ENCODE data around the gene CNNM1. TPM values are rescaled to one million over a fixed set of nuclear protein-coding genes. Genes with fewer than 3 reads are reported as not detected.

The CNNM1 gene
- total RNA-seq, 1 donor from 2014 or later = 2.5 TPM

DNA sequence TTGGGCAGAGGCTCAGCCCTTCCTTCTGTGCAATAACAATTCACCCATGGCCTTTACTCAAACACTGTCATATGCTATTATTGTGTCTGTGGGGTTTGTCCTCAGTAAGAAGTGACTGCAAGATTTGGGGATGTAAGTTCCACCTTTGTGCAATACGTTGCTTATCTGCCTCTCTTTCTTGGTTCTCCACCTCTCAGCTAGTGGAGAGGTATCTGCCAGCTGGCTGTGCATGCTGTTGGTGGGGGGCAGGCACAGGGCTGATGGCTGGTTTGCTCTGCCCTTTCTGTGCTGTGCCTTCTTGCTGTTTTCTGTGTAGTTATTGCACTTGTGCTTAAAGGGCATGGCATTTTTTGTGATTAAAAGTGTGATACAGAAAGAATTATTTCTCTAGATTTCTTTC is 36.2 kb downstream of the CNNM1 start:
- H3K27ac ChIP-seq (ENCODE audit: low read depth, low read length) = no peak overlapping the region
- Mint-ChIP-seq H3K27ac (ENCODE audit: unreplicated experiment) (no peak overlapping the region), H3K27me3 (ENCODE audit: low read depth, unreplicated experiment) (no peaks in the 10 kb centered on the region), H3K4me3 (ENCODE audit: unreplicated experiment) (no peak overlapping the region), H3K4me1 (ENCODE audit: low read depth, unreplicated experiment) (peaks cover 33% of the 10 kb centered on the region), H3K36me3 (ENCODE audit: low read depth, unreplicated experiment) (peaks cover 2% of the 10 kb centered on the region), H3K9me3 (ENCODE audit: unreplicated experiment) (no peaks in the 10 kb centered on the region)
- DNase-seq (ENCODE audit: low read depth) = no peak
- H3K79me2 ChIP-seq (ENCODE audit: insufficient read depth, low read length) = no peaks in the 10 kb centered on the region
- H3K4me2 ChIP-seq (ENCODE audit: low read length) = no peak overlapping the region
- H3K27me3 ChIP-seq (ENCODE audit: insufficient read depth, low read length) = no peaks in the 10 kb centered on the region
- TF ChIP-seq EZH2 (IDR thresholded peaks at IDR 0.05; ENCODE audit: insufficient read depth, low read length) (no peak), CTCF (IDR thresholded peaks at IDR 0.05; ENCODE audit: insufficient read depth, low read depth, low read length) (no peak)
- H4K20me1 ChIP-seq (ENCODE audit: insufficient read depth, low read length) = no peaks in the 10 kb centered on the region
- H3K9me3 ChIP-seq (ENCODE audit: insufficient read depth, low read depth, low read length) = no peaks in the 10 kb centered on the region
- no peak overlapping the region for H3K9ac ChIP-seq (ENCODE audit: low read length)
- no peak overlapping the region for H3K4me3 ChIP-seq (ENCODE audit: insufficient read depth, low read depth, low read length)
- FAIRE-seq = no peak
- H3K4me1 ChIP-seq (ENCODE audit: insufficient read depth, low read length) = peaks cover 4% of the 10 kb centered on the region
- H3K36me3 ChIP-seq (ENCODE audit: insufficient read depth, low read length) = no peaks in the 10 kb centered on the region
- H2AFZ ChIP-seq (ENCODE audit: low read depth, low read length) = no peak overlapping the region

DNA sequence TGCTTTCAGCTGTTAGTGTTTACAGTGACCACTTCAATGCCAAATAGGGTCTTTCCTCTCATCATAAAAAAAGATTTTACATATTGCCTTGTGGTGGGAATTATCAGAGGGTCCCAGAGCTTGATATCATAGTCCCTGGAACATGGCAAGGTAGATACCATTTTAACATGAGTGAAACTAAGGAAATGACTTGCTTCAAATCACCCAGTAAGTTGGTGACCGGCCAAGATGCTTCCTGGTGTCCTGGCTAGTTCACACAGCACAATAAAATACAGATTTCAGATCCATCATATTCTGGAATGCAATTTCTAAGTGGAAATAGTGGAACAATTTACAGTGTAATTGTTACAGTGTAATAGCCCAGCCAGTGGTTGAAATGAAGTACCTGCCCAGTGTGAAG is 36.6 kb downstream of the CNNM1 start:
- H3K4me1 Mint-ChIP-seq (ENCODE audit: low read depth, unreplicated experiment) = peaks cover 36% of the 10 kb centered on the region
- H4K20me1 ChIP-seq (ENCODE audit: insufficient read depth, low read length) = no peaks in the 10 kb centered on the region
- H3K9ac ChIP-seq (ENCODE audit: low read length) = no peak overlapping the region
- no peaks in the 10 kb centered on the region for H3K9me3 ChIP-seq (ENCODE audit: insufficient read depth, low read depth, low read length)
- H3K27ac ChIP-seq (ENCODE audit: low read depth, low read length) = no peak overlapping the region
- TF ChIP-seq EZH2 (IDR thresholded peaks at IDR 0.05; ENCODE audit: insufficient read depth, low read length) = no peak
- TF ChIP-seq CTCF (IDR thresholded peaks at IDR 0.05; ENCODE audit: insufficient read depth, low read depth, low read length) = no peak
- no peak for DNase-seq (ENCODE audit: low read depth)
- peaks cover 4% of the 10 kb centered on the region for H3K4me1 ChIP-seq (ENCODE audit: insufficient read depth, low read length)
- H3K9me3 Mint-ChIP-seq (ENCODE audit: unreplicated experiment) = no peaks in the 10 kb centered on the region
- FAIRE-seq = no peak
- H3K27ac Mint-ChIP-seq (ENCODE audit: unreplicated experiment) = no peak overlapping the region
- H3K36me3 Mint-ChIP-seq (ENCODE audit: low read depth, unreplicated experiment) = peaks cover 2% of the 10 kb centered on the region
- H3K79me2 ChIP-seq (ENCODE audit: insufficient read depth, low read length) = no peaks in the 10 kb centered on the region
- H3K4me3 Mint-ChIP-seq (ENCODE audit: unreplicated experiment) = no peak overlapping the region
- no peak overlapping the region for H3K4me2 ChIP-seq (ENCODE audit: low read length)
- H3K27me3 ChIP-seq (ENCODE audit: insufficient read depth, low read length) = no peaks in the 10 kb centered on the region
- no peaks in the 10 kb centered on the region for H3K27me3 Mint-ChIP-seq (ENCODE audit: low read depth, unreplicated experiment)
- no peak overlapping the region for H3K4me3 ChIP-seq (ENCODE audit: insufficient read depth, low read depth, low read length)
- no peaks in the 10 kb centered on the region for H3K36me3 ChIP-seq (ENCODE audit: insufficient read depth, low read length)
- H2AFZ ChIP-seq (ENCODE audit: low read depth, low read length) = no peak overlapping the region

DNA sequence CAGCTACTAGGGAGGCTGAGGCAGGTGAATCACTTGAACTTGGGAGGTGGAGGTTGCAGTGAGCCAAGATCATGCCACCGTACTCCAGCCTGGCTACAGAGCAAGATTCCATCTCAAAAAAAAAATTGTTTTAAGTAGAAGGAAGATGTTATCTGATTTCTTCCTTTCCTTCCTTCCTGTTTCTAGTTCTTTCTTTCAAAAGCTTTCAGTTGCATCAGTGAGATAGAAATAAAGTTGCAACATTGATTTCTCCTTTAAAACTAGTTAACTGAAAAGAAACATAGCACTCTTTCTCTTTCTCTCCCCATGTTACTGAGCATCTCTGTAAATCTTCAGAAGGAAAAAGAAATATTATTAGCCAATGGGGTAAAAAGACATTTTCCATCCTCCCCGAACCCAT is 37.5 kb downstream of the CNNM1 start:
- H3K36me3 Mint-ChIP-seq (ENCODE audit: low read depth, unreplicated experiment) = peaks cover 2% of the 10 kb centered on the region
- H3K4me1 ChIP-seq (ENCODE audit: insufficient read depth, low read length) = peaks cover 4% of the 10 kb centered on the region
- H3K9me3 ChIP-seq (ENCODE audit: insufficient read depth, low read depth, low read length) = no peaks in the 10 kb centered on the region
- H3K27me3 ChIP-seq (ENCODE audit: insufficient read depth, low read length) = no peaks in the 10 kb centered on the region
- FAIRE-seq = no peak
- peaks cover 39% of the 10 kb centered on the region for H3K4me1 Mint-ChIP-seq (ENCODE audit: low read depth, unreplicated experiment)
- no peak for DNase-seq (ENCODE audit: low read depth)
- no peaks in the 10 kb centered on the region for H3K79me2 ChIP-seq (ENCODE audit: insufficient read depth, low read length)
- no peak overlapping the region for H3K4me2 ChIP-seq (ENCODE audit: low read length)
- no peak overlapping the region for H2AFZ ChIP-seq (ENCODE audit: low read depth, low read length)
- TF ChIP-seq EZH2 (IDR thresholded peaks at IDR 0.05; ENCODE audit: insufficient read depth, low read length) = no peak
- no peak overlapping the region for H3K9ac ChIP-seq (ENCODE audit: low read length)
- H3K4me3 ChIP-seq (ENCODE audit: insufficient read depth, low read depth, low read length) = no peak overlapping the region
- H3K36me3 ChIP-seq (ENCODE audit: insufficient read depth, low read length) = no peaks in the 10 kb centered on the region
- H3K27me3 Mint-ChIP-seq (ENCODE audit: low read depth, unreplicated experiment) = no peaks in the 10 kb centered on the region
- no peak overlapping the region for H3K4me3 Mint-ChIP-seq (ENCODE audit: unreplicated experiment)
- H4K20me1 ChIP-seq (ENCODE audit: insufficient read depth, low read length) = no peaks in the 10 kb centered on the region
- no peaks in the 10 kb centered on the region for H3K9me3 Mint-ChIP-seq (ENCODE audit: unreplicated experiment)
- no peak overlapping the region for H3K27ac ChIP-seq (ENCODE audit: low read depth, low read length)
- H3K27ac Mint-ChIP-seq (ENCODE audit: unreplicated experiment) = no peak overlapping the region

Data from astrocyte (in vitro differentiated cells and primary cell).